IMR-90 (cell line): ENCODE results near the gene KLRF1. TPM values are rescaled to one million over a fixed set of nuclear protein-coding genes. Genes with fewer than 3 reads are reported as not detected.

ENCODE experiments used
- ATAC-seq: fragments of 200-7000 bp; cut with Tn5 transposase; 2 replicates; pipeline ENCODE4 v1.9.1; 2020; ENCODE audit warnings: low read depth, mild to moderate bottlenecking, moderate library complexity
- BruUV-seq: library from RNA; stranded (reverse); fragments of 400-500 nt; replicated peaks from 2 replicates; lab custom pipeline; 2021; lab: Mats Ljungman, UMichigan
- CTCF ChIA-PET: fragments of 300-600 bp; formaldehyde crosslinking; extraction: SDS; loops from one replicate; lab custom pipeline; 2021; ENCODE audit warnings: antibody characterized with exemption; lab: Yijun Ruan, JAX
- POLR2A ChIA-PET: fragments of 300-600 bp; sonication (Branson Sonifier 250); formaldehyde crosslinking; loops from one replicate; lab custom pipeline; 2022; ENCODE audit warnings: antibody characterized with exemption; ENCODE audit not compliant: unreplicated experiment; lab: Charles Lee
- DNase-seq: peaks from one replicate; pipeline ENCODE4 v3.0.0; 2013
- H2AFZ ChIP-seq: replicated peaks from 2 replicates; pipeline ENCODE3; 2013; ENCODE audit warnings: low read length, mild to moderate bottlenecking; ENCODE audit not compliant: poor library complexity
- H2AK5ac ChIP-seq: 2 replicates; pipeline ENCODE4 v1.6.1; 2013; ENCODE audit warnings: low read depth, low read length, inconsistent platforms
- H2AK9ac ChIP-seq: replicated peaks from 2 replicates; pipeline ENCODE3; 2013; ENCODE audit warnings: mild to moderate bottlenecking, low read depth, low read length, moderate library complexity; ENCODE audit not compliant: poor library complexity
- H2BK120ac ChIP-seq: 2 replicates; pipeline ENCODE4 v1.6.1; 2013; ENCODE audit warnings: low read depth, low read length, inconsistent platforms
- H2BK15ac ChIP-seq: 3 replicates; pipeline ENCODE4 v1.6.1; 2013; ENCODE audit warnings: low read depth, low read length, inconsistent platforms
- H2BK20ac ChIP-seq: 2 replicates; pipeline ENCODE4 v1.6.1; 2013; ENCODE audit warnings: low read depth, mild to moderate bottlenecking, inconsistent platforms, low read length, moderate library complexity
- H2BK5ac ChIP-seq: 2 replicates; pipeline ENCODE4 v1.6.1; 2013; ENCODE audit warnings: mild to moderate bottlenecking, low read depth, low read length, inconsistent platforms; ENCODE audit not compliant: poor library complexity, severe bottlenecking
- H3K14ac ChIP-seq: replicated peaks from 2 replicates; pipeline ENCODE4 v1.6.1; 2013; ENCODE audit warnings: low read depth, low read length, inconsistent platforms
- H3K18ac ChIP-seq: 2 replicates; pipeline ENCODE4 v1.6.1; 2013; ENCODE audit warnings: low read depth, low read length, control low read depth
- H3K23ac ChIP-seq: 2 replicates; pipeline ENCODE4 v1.6.1; 2013; ENCODE audit warnings: low read depth, low read length, inconsistent platforms
- H3K27ac ChIP-seq: 2 replicates; pipeline ENCODE4 v1.5.1; 2013; ENCODE audit warnings: mild to moderate bottlenecking, control low read depth, low read length; ENCODE audit not compliant: insufficient read depth
- H3K27me3 ChIP-seq: 2 replicates; pipeline ENCODE4 v1.6.1; 2013; ENCODE audit warnings: low read length; ENCODE audit not compliant: control insufficient read depth, insufficient read depth
- H3K36me3 ChIP-seq: 2 replicates; pipeline ENCODE4 v1.6.1; 2013; ENCODE audit warnings: low read length, mixed read lengths; ENCODE audit not compliant: control insufficient read depth, insufficient read depth
- H3K4ac ChIP-seq: 2 replicates; pipeline ENCODE4 v1.6.1; 2013; ENCODE audit warnings: low read depth, low read length, inconsistent platforms
- H3K4me1 ChIP-seq: 2 replicates; pipeline ENCODE4 v1.6.1; 2013; ENCODE audit warnings: low read length, mixed read lengths; ENCODE audit not compliant: control insufficient read depth, insufficient read depth
- H3K4me2 ChIP-seq: 2 replicates; pipeline ENCODE4 v1.6.1; 2013; ENCODE audit warnings: low read depth, mild to moderate bottlenecking, control low read depth, low read length, moderate library complexity
- H3K4me3 ChIP-seq: 2 replicates; pipeline ENCODE4 v1.5.1; 2013; ENCODE audit warnings: low read depth, mild to moderate bottlenecking, control low read depth, low read length, moderate library complexity; ENCODE audit not compliant: insufficient read depth
- H3K56ac ChIP-seq: 2 replicates; pipeline ENCODE4 v1.6.1; 2013; ENCODE audit warnings: low read length, inconsistent platforms; ENCODE audit not compliant: insufficient read depth; ENCODE audit errors: extremely low read depth
- H3K79me1 ChIP-seq, 2 experiments: 2 replicates each; pipeline ENCODE4 v1.6.1; 2013; ENCODE audit warnings: low read length in 2 of 2, inconsistent platforms in 1 of 2, low read depth in 1 of 2
- H3K9ac ChIP-seq: 2 replicates; pipeline ENCODE4 v1.6.1; 2013; ENCODE audit warnings: low read depth, low read length, control low read depth
- H3K9me1 ChIP-seq: 2 replicates; pipeline ENCODE4 v1.6.1; 2013; ENCODE audit warnings: low read length, inconsistent platforms; ENCODE audit not compliant: insufficient read depth
- H3K9me3 ChIP-seq: 2 replicates; pipeline ENCODE4 v1.6.1; 2013; ENCODE audit warnings: low read length; ENCODE audit not compliant: control insufficient read depth, insufficient read depth
- H4K20me1 ChIP-seq: 2 replicates; pipeline ENCODE4 v1.6.1; 2013; ENCODE audit warnings: low read length, inconsistent platforms; ENCODE audit not compliant: insufficient read depth
- H4K5ac ChIP-seq: 2 replicates; pipeline ENCODE4 v1.6.1; 2013; ENCODE audit warnings: mild to moderate bottlenecking, low read depth, low read length, control low read depth
- H4K8ac ChIP-seq, 2 experiments: 2 replicates each; pipeline ENCODE4 v1.6.1; 2013; ENCODE audit warnings: low read depth in 2 of 2, low read length in 2 of 2, control low read depth in 1 of 2, inconsistent platforms in 1 of 2
- H4K91ac ChIP-seq: 2 replicates; pipeline ENCODE4 v1.6.1; 2013; ENCODE audit warnings: low read depth, low read length, inconsistent platforms; ENCODE audit not compliant: insufficient read depth
- BHLHE40 ChIP-seq: fragments of 150-350 bp; IDR thresholded peaks from 2 replicates; pipeline ENCODE4 v1.6.1; 2016; ENCODE audit warnings: mild to moderate bottlenecking, low read depth, low read length
- FOS ChIP-seq: fragments of 150-350 bp; IDR thresholded peaks from 2 replicates; pipeline ENCODE4 v1.6.1; 2016; ENCODE audit warnings: low read depth, low read length
- MAZ ChIP-seq: IDR thresholded peaks from 2 replicates; pipeline ENCODE4 v1.6.1; 2012; ENCODE audit warnings: low read depth, mild to moderate bottlenecking, low read length, improper control_type of control experiment, moderate library complexity, borderline replicate concordance
- MXI1 ChIP-seq: IDR thresholded peaks from 2 replicates; pipeline ENCODE4 v1.6.1; 2012; ENCODE audit warnings: low read depth, mild to moderate bottlenecking, low read length, moderate library complexity, borderline replicate concordance
- POLR2A ChIP-seq: IDR thresholded peaks from 2 replicates; pipeline ENCODE4 v1.6.1; 2012; ENCODE audit warnings: mild to moderate bottlenecking, low read depth, low read length
- RFX5 ChIP-seq: IDR thresholded peaks from 2 replicates; pipeline ENCODE4 v1.8.0; 2012; ENCODE audit warnings: low read depth, mild to moderate bottlenecking, low read length, moderate library complexity
- WGBS, 2 experiments: methylation state at CpG; one replicate each; pipeline versions ENCODE4 v1.1.5 to v1.1.7; 2013; ENCODE audit warnings: missing lambda C conversion rate in 2 of 2; ENCODE audit not compliant: insufficient read length in 1 of 2; ENCODE audit errors: extremely low coverage in 2 of 2; 5-methylcytosine and 5-hydroxymethylcytosine counted together
- dilution Hi-C: fragments of 300-500 bp; cut with HindIII; formaldehyde crosslinking; loops from one replicate; pipeline ENCODE4 v1.14.3; 2018; ENCODE audit warnings: low sequenced_read_pairs; ENCODE audit not compliant: unreplicated experiment
- in situ Hi-C: fragments of 300-500 bp; cut with MboI; formaldehyde crosslinking; loops from 3 replicates; pipeline ENCODE4 v1.14.3; 2019; ENCODE audit warnings: low sequenced_read_pairs, inconsistent platforms, mixed read lengths
- intact Hi-C: fragments of 100-400 bp; cut with micrococcal nuclease; formaldehyde crosslinking; loops from 2 replicates; pipeline ENCODE4 v1.10.0; 2022
- polyA plus RNA-seq, 3 experiments: library from polyadenylated mRNA; depleted of rRNA; stranded (reverse); fragments of >200 nt; gene quantifications; 2 replicates each; pipeline ENCODE4 v1.2.3, GENCODE V29; 2012; ENCODE audit warnings: low replicate concordance in 1 of 3
- total RNA-seq: library from RNA; depleted of rRNA; stranded (reverse); fragments of >200 nt; gene quantifications from 2 replicates; pipeline ENCODE4 v1.2.3, GENCODE V29; 2012
- TF ChIP-seq, protein P1 (sequence below): fragments of 150-350 bp; IDR thresholded peaks from 2 replicates; pipeline ENCODE4 v1.6.1; 2016; ENCODE audit warnings: low read depth, mild to moderate bottlenecking, low read length, moderate library complexity, borderline replicate concordance
- TF ChIP-seq, protein P2 (sequence below): conservative IDR thresholded peaks from 2 replicates; pipeline ENCODE4 v1.5.1; 2012; ENCODE audit warnings: mild to moderate bottlenecking, low read depth, low read length, improper control_type of control experiment

KLRF1 gene
- total and polyA plus RNA-seq, 2 of the 4 experiments (the other 2 are of a cell fraction) = not detected

DNA sequence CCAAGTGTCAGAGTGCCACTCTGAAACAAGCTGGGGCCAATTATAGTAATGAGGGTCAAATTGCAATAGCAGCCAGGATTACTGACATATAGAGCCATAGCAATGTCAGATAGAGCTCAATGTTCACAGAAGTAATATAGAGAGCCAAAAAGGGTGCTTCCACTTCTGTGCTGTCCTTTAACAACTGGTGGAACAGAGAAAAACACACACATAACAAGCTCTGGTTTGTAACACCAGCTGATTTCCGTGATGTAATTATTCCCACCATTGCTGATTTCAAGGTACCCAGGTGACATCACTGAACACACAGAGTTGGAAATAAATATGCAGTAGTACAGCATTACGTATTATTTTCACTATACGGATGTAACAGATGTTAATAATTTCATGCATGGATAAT, 44.9 kb downstream of the KLRF1 start:
- Histone ChIP-seq H2BK15ac (no peak overlapping the region), H3K4me2 (no peak overlapping the region), H3K79me1 (no peaks in the 10 kb centered on the region), H3K4me1 (peaks cover 4% of the 10 kb centered on the region), H2BK20ac (no peak overlapping the region), H2AK5ac (no peak overlapping the region), H2AK9ac (no peak overlapping the region), H3K14ac (no peak overlapping the region), H3K27me3 (no peaks in the 10 kb centered on the region), H4K91ac (no peak overlapping the region), H3K9ac (no peak overlapping the region), H3K9me3 (no peaks in the 10 kb centered on the region), H3K23ac (no peak overlapping the region), H2BK5ac (no peak overlapping the region), H3K56ac (no peak overlapping the region), H2BK120ac (no peak overlapping the region), H3K27ac (no peak overlapping the region), H3K18ac (no peak overlapping the region), H3K9me1 (no peaks in the 10 kb centered on the region), H2AFZ (no peak overlapping the region), H3K36me3 (no peaks in the 10 kb centered on the region), H4K5ac (no peak overlapping the region), H4K8ac (no peak overlapping the region), H3K4ac (no peak overlapping the region), H3K4me3 (no peak overlapping the region), H4K20me1 (no peaks in the 10 kb centered on the region)
- WGBS, 2 experiments = no CpG with 5 or more reads among the region's 3 CpGs
- ATAC-seq (no peak), DNase-seq (no peak)
- TF ChIP-seq MXI1 (no peak), FOS (no peak), BHLHE40 (no peak), POLR2A (no peak), RFX5 (no peak), MAZ (no peak)
- TF ChIP-seq, protein P1, sequence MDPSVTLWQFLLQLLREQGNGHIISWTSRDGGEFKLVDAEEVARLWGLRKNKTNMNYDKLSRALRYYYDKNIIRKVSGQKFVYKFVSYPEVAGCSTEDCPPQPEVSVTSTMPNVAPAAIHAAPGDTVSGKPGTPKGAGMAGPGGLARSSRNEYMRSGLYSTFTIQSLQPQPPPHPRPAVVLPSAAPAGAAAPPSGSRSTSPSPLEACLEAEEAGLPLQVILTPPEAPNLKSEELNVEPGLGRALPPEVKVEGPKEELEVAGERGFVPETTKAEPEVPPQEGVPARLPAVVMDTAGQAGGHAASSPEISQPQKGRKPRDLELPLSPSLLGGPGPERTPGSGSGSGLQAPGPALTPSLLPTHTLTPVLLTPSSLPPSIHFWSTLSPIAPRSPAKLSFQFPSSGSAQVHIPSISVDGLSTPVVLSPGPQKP = no peak
- TF ChIP-seq, protein P2, sequence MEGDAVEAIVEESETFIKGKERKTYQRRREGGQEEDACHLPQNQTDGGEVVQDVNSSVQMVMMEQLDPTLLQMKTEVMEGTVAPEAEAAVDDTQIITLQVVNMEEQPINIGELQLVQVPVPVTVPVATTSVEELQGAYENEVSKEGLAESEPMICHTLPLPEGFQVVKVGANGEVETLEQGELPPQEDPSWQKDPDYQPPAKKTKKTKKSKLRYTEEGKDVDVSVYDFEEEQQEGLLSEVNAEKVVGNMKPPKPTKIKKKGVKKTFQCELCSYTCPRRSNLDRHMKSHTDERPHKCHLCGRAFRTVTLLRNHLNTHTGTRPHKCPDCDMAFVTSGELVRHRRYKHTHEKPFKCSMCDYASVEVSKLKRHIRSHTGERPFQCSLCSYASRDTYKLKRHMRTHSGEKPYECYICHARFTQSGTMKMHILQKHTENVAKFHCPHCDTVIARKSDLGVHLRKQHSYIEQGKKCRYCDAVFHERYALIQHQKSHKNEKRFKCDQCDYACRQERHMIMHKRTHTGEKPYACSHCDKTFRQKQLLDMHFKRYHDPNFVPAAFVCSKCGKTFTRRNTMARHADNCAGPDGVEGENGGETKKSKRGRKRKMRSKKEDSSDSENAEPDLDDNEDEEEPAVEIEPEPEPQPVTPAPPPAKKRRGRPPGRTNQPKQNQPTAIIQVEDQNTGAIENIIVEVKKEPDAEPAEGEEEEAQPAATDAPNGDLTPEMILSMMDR = no peak
- intact Hi-C loops = no loop called here
- ChIA-PET CTCF (interaction anchor here (0.6 to 1.1 kb wide), 2 partner anchors 53 to 122 kb away, joined by 3 to 4 read pairs; no protein-coding TSS in a partner anchor), POLR2A (no interaction called here)
- BruUV-seq = no TSS peak
- in situ Hi-C loops = no loop called here
- dilution Hi-C loops = no loop called here
